NCI-H128 (cell line): Measurements from ENCODE around the gene VPS26A.

Experiments
- DNase-seq: peaks from one replicate; lab custom pipeline; 2025; ENCODE audit not compliant: unreplicated experiment; lab: John Stamatoyannopoulos, UW

The VPS26A gene

GRCh38 chr10:69123747-69124562, at the start of gene VPS26A:
Gene VPS26A (plus strand): TSS chr10:69124178. CDS start chr10:69124278, 100 bp downstream.
- peak; percentile 82 for DNase-seq

DNA sequence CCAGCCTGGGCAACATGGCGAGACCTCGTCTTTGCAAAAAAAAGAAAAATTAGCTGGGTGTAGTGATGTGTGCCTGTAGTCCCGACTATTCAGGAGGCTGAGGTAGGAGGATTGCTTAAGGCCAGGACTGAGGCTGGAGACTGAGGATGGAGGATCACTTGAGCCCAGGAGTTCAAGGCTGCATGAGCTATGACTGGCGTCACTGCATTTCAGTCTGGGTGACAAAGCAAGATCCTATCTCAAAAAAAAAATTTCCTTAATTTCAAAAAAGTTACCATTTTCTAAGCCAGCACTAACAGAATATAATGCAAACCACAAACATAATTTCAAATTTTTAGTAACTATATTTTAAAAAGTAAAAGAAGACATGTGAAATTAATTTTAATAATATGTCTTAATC, 49.4 kb upstream of the VPS26A start:
- DNase-seq = no peak

DNA sequence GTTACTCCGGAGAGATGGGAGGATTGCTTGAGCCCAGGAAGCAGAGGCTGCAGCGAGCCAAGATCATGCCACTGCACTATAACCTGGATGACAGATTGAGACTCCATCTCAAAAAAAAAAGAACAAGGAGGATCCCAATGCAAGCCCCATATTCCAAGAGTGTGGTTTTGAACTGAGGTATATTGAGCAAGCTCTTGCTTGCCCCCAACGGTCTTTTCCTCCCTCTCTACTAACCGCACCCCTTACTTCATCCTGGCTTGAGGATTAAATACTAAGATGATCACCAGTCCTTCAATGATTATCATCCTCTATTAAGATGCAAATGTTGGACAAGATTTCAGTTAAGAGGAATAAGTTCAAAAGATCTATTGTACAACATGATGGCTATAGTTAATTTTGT, 48.5 kb upstream of the VPS26A start:
- DNase-seq = no peak

DNA sequence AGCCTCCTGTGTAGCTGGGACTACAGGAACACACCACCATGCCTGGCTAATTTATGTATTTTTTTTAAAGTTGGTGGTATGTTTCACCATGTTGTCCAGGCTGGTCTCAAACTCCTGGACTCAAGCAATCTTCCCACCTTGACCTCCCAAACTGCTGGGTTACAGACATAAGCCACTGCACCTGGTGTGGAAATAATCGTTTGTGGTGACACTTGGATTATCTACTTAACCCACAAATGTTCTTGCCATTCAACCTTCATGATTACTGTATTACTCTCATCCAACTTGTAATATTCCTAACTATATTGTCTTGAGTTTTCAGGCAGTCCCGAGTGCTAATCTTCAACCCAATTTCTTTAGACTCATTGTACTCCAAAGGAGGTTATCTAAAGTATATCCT, 45.7 kb upstream of the VPS26A start:
- DNase-seq = no peak

- no peak for DNase-seq
Measured at GRCh38 chr10:69080226-69080625, 43.8 kb upstream of the VPS26A start.

- no peak for DNase-seq
Measured at GRCh38 chr10:69086001-69086509, 37.9 kb upstream of the VPS26A start.

DNA sequence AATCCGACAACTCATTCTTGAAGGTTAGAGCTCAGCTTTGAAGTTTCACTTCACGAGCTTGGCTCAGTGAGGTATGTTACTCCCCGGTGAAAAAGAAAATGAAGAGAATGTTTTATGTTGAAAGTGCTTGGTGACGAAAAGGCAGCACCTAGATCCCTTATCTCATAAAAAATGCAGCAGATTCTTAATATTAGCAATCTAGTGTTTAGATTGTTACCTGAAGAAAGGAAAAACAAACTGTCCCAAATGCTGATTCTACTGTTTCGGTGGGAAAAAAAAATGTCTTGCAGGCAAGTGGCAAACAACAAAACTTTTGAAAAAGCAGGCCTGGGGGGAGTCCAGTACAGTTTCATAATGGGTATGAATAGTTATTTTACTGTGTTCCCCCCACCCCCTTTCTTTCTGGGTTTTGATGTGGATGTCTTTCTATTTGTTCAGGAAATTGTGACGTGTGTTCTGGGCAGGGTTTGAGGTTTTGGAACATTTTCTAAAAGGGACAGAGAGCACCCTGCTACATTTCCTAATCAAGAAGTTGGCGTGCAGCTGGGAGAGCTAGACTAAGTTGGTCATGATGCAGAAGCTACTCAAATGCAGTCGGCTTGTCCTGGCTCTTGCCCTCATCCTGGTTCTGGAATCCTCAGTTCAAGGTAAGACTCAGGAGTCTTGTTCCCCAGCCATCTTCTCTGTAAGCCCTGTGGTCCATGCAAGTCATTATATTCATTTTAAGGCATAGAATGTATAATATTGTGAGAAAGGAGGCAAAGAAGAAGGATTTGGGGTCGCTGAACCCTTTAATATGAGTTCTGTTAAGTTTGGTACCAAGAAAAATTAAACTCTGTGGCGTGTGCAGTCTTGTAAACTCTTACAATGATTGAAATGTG, 36.1 kb upstream of the VPS26A start, which contains the start of gene SRGN:
Gene SRGN (plus strand): TSS at position 514 of the 881 bp plus-strand sequence. CDS start 55 bp downstream, at position 569.
- DNase-seq = no peak

GRCh38 chr10:69088471-69088769, 35.6 kb upstream of the VPS26A start:
- no peak for DNase-seq

DNA sequence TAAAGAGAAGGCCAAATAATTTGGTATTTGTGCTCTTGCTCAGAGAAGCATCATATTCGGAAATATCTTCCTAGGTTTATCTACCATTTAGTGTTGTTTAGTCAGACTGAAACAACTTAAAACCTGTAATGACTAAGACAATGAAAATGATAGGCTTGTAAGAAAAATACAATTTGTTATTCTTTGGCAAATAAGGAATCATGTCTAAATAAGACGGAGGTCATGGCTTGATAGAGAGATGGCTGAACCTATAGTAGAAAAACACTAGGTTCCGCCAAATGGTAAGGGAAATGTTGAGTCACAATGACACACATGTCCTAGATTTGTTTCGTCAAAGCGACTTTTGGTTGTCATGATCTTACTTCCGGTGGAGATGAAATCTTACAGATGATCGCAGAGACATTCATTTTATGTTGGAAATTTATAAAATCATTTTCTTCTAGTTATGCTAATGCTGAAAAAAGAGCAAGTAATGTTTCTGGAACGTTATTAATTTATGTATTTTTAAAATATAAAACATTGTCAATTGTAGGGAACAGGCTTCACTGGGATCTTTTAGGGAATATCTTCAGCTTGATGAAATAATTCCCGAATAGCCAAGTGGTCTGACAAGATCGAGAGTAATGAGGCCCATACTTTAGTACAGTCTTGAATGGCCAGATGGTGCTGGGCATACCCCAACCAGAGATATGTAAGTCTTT, 35.0 kb upstream of the VPS26A start:
- no peak for DNase-seq

GRCh38 chr10:69089638-69090599, 34.1 kb upstream of the VPS26A start:
- no peak for DNase-seq

DNA sequence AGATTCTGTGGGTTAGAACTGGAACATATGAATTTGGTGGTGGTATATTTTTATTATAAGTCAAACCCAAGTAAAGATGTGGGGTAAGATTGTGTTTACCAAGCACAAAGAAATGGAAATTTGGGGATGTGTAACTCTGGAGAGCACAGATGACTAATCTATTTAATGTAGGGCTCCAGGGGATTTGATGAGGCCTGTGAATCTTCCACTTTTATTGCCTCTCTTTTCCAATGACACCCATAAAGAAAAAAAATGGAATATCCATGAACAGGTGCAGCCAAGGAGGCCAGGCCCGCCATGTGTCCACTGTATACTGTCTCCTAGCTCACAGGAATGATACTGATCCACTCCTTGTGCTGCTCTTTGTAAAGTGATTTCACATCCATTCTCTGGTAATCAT, 33.3 kb upstream of the VPS26A start:
- no peak for DNase-seq

GRCh38 chr10:69091143-69091651, 32.8 kb upstream of the VPS26A start:
- DNase-seq = no peak

GRCh38 chr10:69092959-69093850, 30.8 kb upstream of the VPS26A start:
- peak; percentile 20 for DNase-seq

- DNase-seq = no peak
Measured at GRCh38 chr10:69093933-69094332, 30.0 kb upstream of the VPS26A start.

DNA sequence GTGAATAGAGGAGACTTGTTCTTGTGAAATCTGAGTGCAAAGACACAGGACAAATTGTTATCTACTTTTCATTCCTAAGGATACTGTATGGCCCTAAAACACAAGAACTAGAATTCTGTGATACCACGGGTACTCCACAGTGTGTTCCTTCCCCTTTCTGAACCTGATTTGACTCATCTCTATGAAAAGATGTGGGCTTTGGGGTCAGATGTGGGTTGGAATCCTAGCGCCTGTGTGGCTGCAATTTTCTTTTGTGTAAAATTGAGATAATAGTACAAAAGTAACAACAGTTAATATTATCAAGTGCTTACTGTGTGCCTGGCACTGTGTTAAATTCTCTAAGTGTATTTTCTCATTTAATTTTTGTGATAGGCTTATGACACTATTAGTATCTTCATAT, 27.9 kb upstream of the VPS26A start:
- no peak for DNase-seq

GRCh38 chr10:69097729-69098128, 26.2 kb upstream of the VPS26A start:
- no peak for DNase-seq

DNA sequence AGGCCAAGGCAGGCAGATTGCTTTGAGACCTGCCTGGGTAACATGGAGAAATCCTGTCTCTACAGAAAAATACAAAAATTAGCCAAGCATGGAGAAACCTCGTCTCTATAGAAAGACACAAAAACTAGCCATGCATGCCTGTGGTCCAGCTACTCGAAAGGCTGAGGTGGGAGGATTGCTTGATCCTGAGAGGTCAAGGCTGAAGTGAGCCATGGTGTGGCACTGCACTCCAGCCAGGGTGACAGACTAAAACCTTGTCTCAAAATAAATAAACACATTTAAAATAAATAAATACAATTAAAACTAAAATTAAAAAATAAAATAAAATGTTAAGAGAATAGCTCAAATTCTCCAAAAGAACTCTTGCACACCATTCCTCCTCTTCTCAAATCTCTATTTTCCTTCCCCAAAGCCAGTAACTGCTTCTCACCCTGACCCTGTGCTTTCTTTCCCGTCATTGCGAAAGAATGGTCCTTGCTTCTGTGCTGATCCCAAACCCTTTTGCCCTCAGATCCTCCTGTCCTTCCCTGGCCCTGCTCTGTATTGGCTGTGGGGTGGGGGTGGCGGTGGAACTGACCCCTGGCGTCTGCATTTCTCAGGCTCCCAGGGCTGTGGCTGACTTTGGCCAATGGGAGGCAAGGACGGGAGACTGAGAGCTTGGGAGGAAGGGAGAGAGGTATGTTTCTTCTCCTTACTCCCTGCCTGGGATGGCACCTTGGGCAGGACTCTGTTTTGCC, 23.7 kb upstream of the VPS26A start:
- no peak for DNase-seq

- no peak for DNase-seq
Measured at GRCh38 chr10:69101451-69102095, 22.4 kb upstream of the VPS26A start.
